Naive B cell (primary cell): ENCODE measurements around the gene ARHGAP10. TPM values are rescaled to one million over a fixed set of nuclear protein-coding genes. Genes with fewer than 3 reads are reported as not detected.

ENCODE experiments used
- ATAC-seq, 2 donors: fragments of 150-1000 bp; cut with Tn5 transposase; 2 replicates each; pipeline ENCODE4 v1.10.0; 2021; ENCODE audit warnings: low read depth in 2 of 2, mild to moderate bottlenecking in 2 of 2, moderate library complexity in 2 of 2
- DNase-seq: peaks from one replicate; pipeline ENCODE4 v3.0.0; 2022
- H3K27ac Mint-ChIP-seq, 6 donors: one replicate each; pipeline ENCODE4 v1.8.0; 2020 to 2022; ENCODE audit warnings: mild to moderate bottlenecking in 6 of 6, mixed read lengths in 6 of 6, moderate library complexity in 5 of 6, inconsistent platforms in 2 of 6
- H3K27me3 Mint-ChIP-seq, 3 donors: one replicate each; pipeline ENCODE4 v1.8.0; 2021 to 2022; ENCODE audit warnings: mixed read lengths in 3 of 3, mild to moderate bottlenecking in 1 of 3
- H3K36me3 Mint-ChIP-seq, 2 donors: one replicate each; pipeline ENCODE4 v1.8.0; 2020 to 2022; ENCODE audit warnings: mixed read lengths in 2 of 2, inconsistent platforms in 1 of 2, mild to moderate bottlenecking in 1 of 2
- H3K4me1 Mint-ChIP-seq, 3 donors: one replicate each; pipeline ENCODE4 v1.8.0; 2020 to 2022; ENCODE audit warnings: mixed read lengths in 3 of 3, inconsistent platforms in 1 of 3, mild to moderate bottlenecking in 1 of 3, moderate library complexity in 1 of 3
- H3K4me3 Mint-ChIP-seq, 8 donors: one replicate each; pipeline ENCODE4 v1.8.0; 2020 to 2022; ENCODE audit warnings: mild to moderate bottlenecking in 8 of 8, mixed read lengths in 8 of 8, moderate library complexity in 8 of 8, inconsistent platforms in 2 of 8
- H3K9me3 Mint-ChIP-seq, 7 donors: one replicate each; pipeline ENCODE4 v1.8.0; 2020 to 2022; ENCODE audit warnings: mixed read lengths in 7 of 7, mild to moderate bottlenecking in 5 of 7, inconsistent platforms in 2 of 7, moderate library complexity in 1 of 7
- polyA plus RNA-seq, 6 donors: library from polyadenylated mRNA; unstranded; fragments of 300-500 nt; fragmentation: Illumina TruSeq; gene quantifications; one replicate each; pipeline ENCODE4 v1.2.3, GENCODE V29; 2021; ENCODE audit warnings: low read depth in 6 of 6

Gene ARHGAP10
- polyA plus RNA-seq, 6 donors from 2014 or later = 0.26 TPM; not detected in 5

- ATAC-seq (no peak), DNase-seq (no peak)
- Mint-ChIP-seq H3K27ac (no peak overlapping the region), H3K4me3 (no peak overlapping the region), H3K9me3 (peaks cover 0 to 5% (median 0%) of the 10 kb centered on the region in 7 donors), H3K4me1 (no peaks in the 10 kb centered on the region), H3K36me3 (no peaks in the 10 kb centered on the region), H3K27me3 (peaks cover 0 to 5% (median 0%) of the 10 kb centered on the region in 3 donors)
Measured at GRCh38 chr4:147761218-147761883, 29.5 kb downstream of the ARHGAP10 start.

- Mint-ChIP-seq H3K36me3 (no peaks in the 10 kb centered on the region), H3K9me3 (peaks cover 0 to 5% (median 0%) of the 10 kb centered on the region in 7 donors), H3K4me3 (no peak overlapping the region), H3K27me3 (no peaks in the 10 kb centered on the region), H3K4me1 (no peaks in the 10 kb centered on the region), H3K27ac (no peak overlapping the region)
- DNase-seq = no peak
- no peak for ATAC-seq
Measured at GRCh38 chr4:147764337-147764736, 32.4 kb downstream of the ARHGAP10 start.

GRCh38 chr4:147765121-147765529 is 33.2 kb downstream of the ARHGAP10 start:
- Mint-ChIP-seq H3K4me1 (no peaks in the 10 kb centered on the region), H3K27ac (no peak overlapping the region)
- no peak for ATAC-seq

GRCh38 chr4:147768113-147768512 is 36.2 kb downstream of the ARHGAP10 start:
- ATAC-seq (no peak), DNase-seq (no peak)

More at GRCh38 chr4:147765121-147765529, 33.2 kb downstream of the ARHGAP10 start:
- no peaks in the 10 kb centered on the region for H3K27me3 Mint-ChIP-seq
- no peak for DNase-seq
- H3K9me3 Mint-ChIP-seq = peaks cover 0 to 5% (median 0%) of the 10 kb centered on the region in 7 donors
- H3K4me3 Mint-ChIP-seq = no peak overlapping the region
- H3K36me3 Mint-ChIP-seq = no peaks in the 10 kb centered on the region

GRCh38 chr4:147769386-147769785 is 37.5 kb downstream of the ARHGAP10 start:
- Mint-ChIP-seq H3K36me3 (no peaks in the 10 kb centered on the region), H3K4me3 (no peak overlapping the region), H3K4me1 (no peaks in the 10 kb centered on the region), H3K9me3 (no peaks in the 10 kb centered on the region), H3K27ac (no peak overlapping the region), H3K27me3 (no peaks in the 10 kb centered on the region)
- ATAC-seq = no peak
- DNase-seq = no peak

More at GRCh38 chr4:147768113-147768512, 36.2 kb downstream of the ARHGAP10 start:
- Mint-ChIP-seq H3K4me1 (no peaks in the 10 kb centered on the region), H3K27me3 (no peaks in the 10 kb centered on the region), H3K4me3 (no peak overlapping the region), H3K27ac (peak overlapping the region in 1 of 6 donors; percentile 47), H3K9me3 (no peaks in the 10 kb centered on the region), H3K36me3 (no peaks in the 10 kb centered on the region)

GRCh38 chr4:147770831-147771230 is 38.9 kb downstream of the ARHGAP10 start:
- H3K9me3 Mint-ChIP-seq = no peaks in the 10 kb centered on the region
- DNase-seq (no peak), ATAC-seq (no peak)
- H3K4me1 Mint-ChIP-seq = no peaks in the 10 kb centered on the region
- no peaks in the 10 kb centered on the region for H3K36me3 Mint-ChIP-seq
- no peak overlapping the region for H3K27ac Mint-ChIP-seq
- H3K27me3 Mint-ChIP-seq = no peaks in the 10 kb centered on the region
- peak overlapping the region in 1 of 8 donors; percentile 3 for H3K4me3 Mint-ChIP-seq

- no peak overlapping the region for H3K4me3 Mint-ChIP-seq
- no peaks in the 10 kb centered on the region for H3K9me3 Mint-ChIP-seq
- ATAC-seq (no peak), DNase-seq (no peak)
- H3K27me3 Mint-ChIP-seq = no peaks in the 10 kb centered on the region
- H3K27ac Mint-ChIP-seq = no peak overlapping the region
- no peaks in the 10 kb centered on the region for H3K4me1 Mint-ChIP-seq
- no peaks in the 10 kb centered on the region for H3K36me3 Mint-ChIP-seq
Measured at GRCh38 chr4:147772056-147772455, 40.2 kb downstream of the ARHGAP10 start.

GRCh38 chr4:147772459-147772969 is 40.6 kb downstream of the ARHGAP10 start:
- H3K36me3 Mint-ChIP-seq = no peaks in the 10 kb centered on the region
- no peak for ATAC-seq
- no peak overlapping the region for H3K4me3 Mint-ChIP-seq
- no peaks in the 10 kb centered on the region for H3K4me1 Mint-ChIP-seq
- no peak for DNase-seq
- no peaks in the 10 kb centered on the region for H3K27me3 Mint-ChIP-seq
- H3K9me3 Mint-ChIP-seq = no peaks in the 10 kb centered on the region
- no peak overlapping the region for H3K27ac Mint-ChIP-seq

- DNase-seq (no peak), ATAC-seq (no peak)
- Mint-ChIP-seq H3K27ac (no peak overlapping the region), H3K36me3 (no peaks in the 10 kb centered on the region), H3K27me3 (no peaks in the 10 kb centered on the region), H3K4me1 (no peaks in the 10 kb centered on the region), H3K9me3 (no peaks in the 10 kb centered on the region), H3K4me3 (no peak overlapping the region)
Measured at GRCh38 chr4:147773261-147774184, 41.6 kb downstream of the ARHGAP10 start.

GRCh38 chr4:147776716-147777115 is 44.8 kb downstream of the ARHGAP10 start:
- H3K4me1 Mint-ChIP-seq = peaks cover 13 to 16% (median 14%) of the 10 kb centered on the region in 3 donors
- no peaks in the 10 kb centered on the region for H3K36me3 Mint-ChIP-seq
- DNase-seq = no peak
- no peaks in the 10 kb centered on the region for H3K9me3 Mint-ChIP-seq
- H3K27me3 Mint-ChIP-seq = peaks cover 0 to 15% (median 0%) of the 10 kb centered on the region in 3 donors
- no peak for ATAC-seq
- no peak overlapping the region for H3K27ac Mint-ChIP-seq
- no peak overlapping the region for H3K4me3 Mint-ChIP-seq

GRCh38 chr4:147777456-147778091 is 45.7 kb downstream of the ARHGAP10 start:
- DNase-seq (no peak), ATAC-seq (no peak)
- H3K27ac Mint-ChIP-seq = no peak overlapping the region
- peaks cover 0 to 15% (median 0%) of the 10 kb centered on the region in 3 donors for H3K27me3 Mint-ChIP-seq
- no peaks in the 10 kb centered on the region for H3K9me3 Mint-ChIP-seq
- H3K4me1 Mint-ChIP-seq = peaks cover 13 to 16% (median 14%) of the 10 kb centered on the region in 3 donors
- H3K36me3 Mint-ChIP-seq = no peaks in the 10 kb centered on the region
- H3K4me3 Mint-ChIP-seq = no peak overlapping the region

- DNase-seq = no peak
- no peak overlapping the region for H3K27ac Mint-ChIP-seq
- H3K36me3 Mint-ChIP-seq = no peaks in the 10 kb centered on the region
- H3K27me3 Mint-ChIP-seq = peaks cover 0 to 15% (median 0%) of the 10 kb centered on the region in 3 donors
- no peak overlapping the region for H3K4me3 Mint-ChIP-seq
- no peaks in the 10 kb centered on the region for H3K9me3 Mint-ChIP-seq
- peaks cover 13 to 16% (median 14%) of the 10 kb centered on the region in 3 donors for H3K4me1 Mint-ChIP-seq
- ATAC-seq = no peak
Measured at GRCh38 chr4:147778942-147779341, 47.1 kb downstream of the ARHGAP10 start.

- H3K9me3 Mint-ChIP-seq = no peaks in the 10 kb centered on the region
- H3K27me3 Mint-ChIP-seq = peaks cover 0 to 15% (median 0%) of the 10 kb centered on the region in 3 donors
- no peaks in the 10 kb centered on the region for H3K36me3 Mint-ChIP-seq
- H3K4me1 Mint-ChIP-seq = peaks cover 13 to 16% (median 14%) of the 10 kb centered on the region in 3 donors
- ATAC-seq = no peak
- H3K4me3 Mint-ChIP-seq = no peak overlapping the region
- DNase-seq = no peak
- no peak overlapping the region for H3K27ac Mint-ChIP-seq
Measured at GRCh38 chr4:147779451-147779850, 47.6 kb downstream of the ARHGAP10 start.
